CD4-positive, CD25-positive, alpha-beta regulatory T cell (primary cell): ENCODE data around the gene CD24. TPM values are rescaled to one million over a fixed set of nuclear protein-coding genes. Genes with fewer than 3 reads are reported as not detected.

Experiments used
- polyA plus RNA-seq, 4 donors: library from polyadenylated mRNA; unstranded; fragments of 300-500 nt; fragmentation: Illumina TruSeq; gene quantifications; one replicate each; pipeline ENCODE4 v1.2.3, GENCODE V29; 2021
- total RNA-seq: library from RNA; stranded (reverse); gene quantifications from one replicate; pipeline ENCODE4 v1.2.3, GENCODE V29; 2022

Gene CD24
- total and polyA plus RNA-seq, 5 donors from 2014 or later, result 0.17 to 0.39 (median 0.20) TPM; not detected in 1

Other genes starting within 250 kb of the CD24 start
- 13.7 TPM for gene MTRES1, start 53.5 kb upstream of the CD24 start, total RNA-seq
- gene MTRES1, start 53.5 kb upstream of the CD24 start, polyA plus RNA-seq, result 10 to 100 TPM; 15.1 to 18.0 (median 16.3) TPM
- gene BEND3, start 140.8 kb upstream of the CD24 start, total RNA-seq, result 0.89 TPM
- under 1 TPM; 0.05 to 0.34 (median 0.18) TPM for gene BEND3, start 140.8 kb upstream of the CD24 start, polyA plus RNA-seq